Stimulated activated naive CD8-positive, alpha-beta T cell treated with anti-CD3 and anti-CD28 coated beads, Interleukin-15, amount 100 ng/mL, for 72 hours (primary cell): Measurements from ENCODE around the gene TYMS.

Source experiments
- ATAC-seq: fragments of 150-1000 bp; cut with Tn5 transposase; 2 replicates; pipeline ENCODE4 v1.10.0; 2021; ENCODE audit warnings: mild to moderate bottlenecking, moderate library complexity
- DNase-seq, 2 donors: peaks; one replicate each; pipeline ENCODE4 v3.0.0; 2021 to 2022
- H3K27ac Mint-ChIP-seq, 2 donors: one replicate each; pipeline ENCODE4 v1.8.0; 2022; ENCODE audit warnings: mild to moderate bottlenecking in 2 of 2, mixed read lengths in 2 of 2, moderate library complexity in 2 of 2
- H3K27me3 Mint-ChIP-seq: one replicate; pipeline ENCODE4 v1.8.0; 2022; ENCODE audit warnings: mixed read lengths
- H3K4me1 Mint-ChIP-seq: one replicate; pipeline ENCODE4 v1.8.0; 2022; ENCODE audit warnings: mild to moderate bottlenecking, mixed read lengths
- H3K4me3 Mint-ChIP-seq, 2 donors: one replicate each; pipeline ENCODE4 v1.8.0; 2022; ENCODE audit warnings: mild to moderate bottlenecking in 2 of 2, mixed read lengths in 2 of 2, moderate library complexity in 1 of 2
- H3K9me3 Mint-ChIP-seq, 2 donors: one replicate each; pipeline ENCODE4 v1.8.0; 2022; ENCODE audit warnings: mixed read lengths in 2 of 2

TYMS gene

DNA sequence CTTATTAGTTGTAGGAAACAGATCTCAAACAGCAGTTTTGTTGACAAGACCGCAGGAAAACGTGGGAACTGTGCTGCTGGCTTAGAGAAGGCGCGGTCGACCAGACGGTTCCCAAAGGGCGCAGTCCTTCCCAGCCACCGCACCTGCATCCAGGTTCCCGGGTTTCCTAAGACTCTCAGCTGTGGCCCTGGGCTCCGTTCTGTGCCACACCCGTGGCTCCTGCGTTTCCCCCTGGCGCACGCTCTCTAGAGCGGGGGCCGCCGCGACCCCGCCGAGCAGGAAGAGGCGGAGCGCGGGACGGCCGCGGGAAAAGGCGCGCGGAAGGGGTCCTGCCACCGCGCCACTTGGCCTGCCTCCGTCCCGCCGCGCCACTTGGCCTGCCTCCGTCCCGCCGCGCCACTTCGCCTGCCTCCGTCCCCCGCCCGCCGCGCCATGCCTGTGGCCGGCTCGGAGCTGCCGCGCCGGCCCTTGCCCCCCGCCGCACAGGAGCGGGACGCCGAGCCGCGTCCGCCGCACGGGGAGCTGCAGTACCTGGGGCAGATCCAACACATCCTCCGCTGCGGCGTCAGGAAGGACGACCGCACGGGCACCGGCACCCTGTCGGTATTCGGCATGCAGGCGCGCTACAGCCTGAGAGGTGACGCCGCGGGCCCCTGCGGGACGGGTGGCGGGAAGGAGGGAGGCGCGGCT, at the start of gene TYMS:
TSS of gene TYMS (plus strand) at position 343 of the 690 bp plus-strand sequence. CDS start at position 433, 90 bp downstream.
- Mint-ChIP-seq H3K27me3 (peaks cover 32% of the 10 kb centered on the region), H3K9me3 (peaks cover 9 to 12% of the 10 kb centered on the region in 2 donors), H3K4me1 (peaks cover 49% of the 10 kb centered on the region), H3K4me3 (peak within 1 kb of the TSS; percentile 90 to 92), H3K27ac (peak within 1 kb of the TSS; percentile 94 to 97)
- DNase-seq (peak; percentile 63 to 70), ATAC-seq (peak; percentile 72)

DNA sequence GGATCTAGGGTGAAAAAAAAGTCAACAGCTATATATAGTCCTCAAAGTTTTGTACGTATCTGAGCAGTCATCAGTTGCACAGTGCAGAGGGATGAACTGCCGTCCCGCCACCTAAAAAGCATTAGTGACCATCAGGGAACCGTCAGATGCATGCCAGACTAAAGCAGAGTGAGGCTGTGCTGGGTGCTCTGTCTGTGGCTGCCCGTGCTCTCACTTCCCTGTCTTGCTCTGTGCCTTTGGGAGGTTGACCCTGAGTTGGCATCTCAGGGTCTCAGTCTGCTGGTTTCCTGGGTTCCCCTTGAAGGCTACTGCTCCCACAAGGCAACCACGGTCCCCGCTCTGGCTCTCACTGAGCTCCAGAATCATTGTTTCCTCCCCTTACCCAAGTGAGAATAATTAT, 49.5 kb upstream of the TYMS start:
- H3K4me1 Mint-ChIP-seq: no peaks in the 10 kb centered on the region
- no peak overlapping the region for H3K4me3 Mint-ChIP-seq
- H3K27ac Mint-ChIP-seq: no peak overlapping the region
- ATAC-seq: no peak
- DNase-seq: no peak
- H3K27me3 Mint-ChIP-seq: peaks cover 23% of the 10 kb centered on the region
- no peaks in the 10 kb centered on the region for H3K9me3 Mint-ChIP-seq

DNA sequence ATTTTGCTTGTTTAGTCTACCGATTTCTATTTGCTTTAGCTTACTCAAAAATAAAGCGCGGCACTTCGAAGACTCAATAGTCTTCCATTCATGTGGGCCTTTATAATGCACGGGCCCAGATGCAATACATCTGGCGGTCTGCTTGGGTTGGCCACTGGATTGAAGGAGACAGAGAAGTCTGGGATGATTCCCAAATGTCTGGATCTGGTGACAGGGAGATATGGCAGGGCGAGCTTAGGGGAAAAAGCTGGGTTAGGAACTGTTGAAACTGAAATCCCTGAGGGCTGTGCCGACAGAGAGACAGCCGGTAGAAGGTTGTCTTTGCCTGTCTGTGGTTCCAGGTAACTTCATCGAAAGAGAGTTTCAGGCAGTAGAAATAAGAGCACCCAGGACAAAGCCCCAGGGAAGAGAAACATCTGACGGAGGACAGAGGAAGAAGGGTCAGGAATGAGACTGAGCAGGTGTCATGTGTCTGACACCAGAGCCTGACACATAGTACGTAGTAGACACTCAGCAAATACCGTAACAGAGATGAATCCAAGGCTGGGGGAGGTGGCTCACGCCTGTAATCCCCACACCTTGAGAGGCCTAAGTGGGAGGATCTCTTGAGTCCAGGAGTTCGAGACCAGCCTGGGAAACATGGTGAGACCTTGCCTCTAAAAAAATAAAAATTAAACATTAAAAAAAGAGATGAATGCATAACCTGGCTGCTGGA, 47.1 kb upstream of the TYMS start:
- H3K9me3 Mint-ChIP-seq: no peaks in the 10 kb centered on the region
- no peak overlapping the region for H3K4me3 Mint-ChIP-seq
- DNase-seq (no peak), ATAC-seq (no peak)
- peaks cover 10% of the 10 kb centered on the region for H3K27me3 Mint-ChIP-seq
- H3K4me1 Mint-ChIP-seq: no peaks in the 10 kb centered on the region
- H3K27ac Mint-ChIP-seq: peak overlapping the region in 1 of 2 donors; percentile 31

DNA sequence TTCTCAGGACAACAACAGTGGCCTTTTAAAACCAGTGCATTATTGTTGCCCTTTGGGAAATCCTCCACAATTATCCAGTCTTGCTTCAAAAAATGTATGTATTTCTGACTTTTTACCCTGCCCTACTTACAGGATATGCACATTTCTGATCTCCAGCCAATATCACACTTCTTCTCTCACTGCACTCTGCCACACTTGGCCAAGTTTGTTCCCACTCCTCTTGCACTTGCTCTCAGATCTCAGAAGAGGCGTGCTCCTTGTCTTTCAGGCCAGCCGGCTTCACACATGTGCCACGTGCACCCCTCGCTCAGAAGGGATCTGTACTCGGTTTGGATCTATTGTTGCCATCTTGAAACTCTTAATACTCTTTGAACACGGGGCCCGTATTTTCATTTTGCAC, 45.3 kb upstream of the TYMS start:
- DNase-seq (no peak), ATAC-seq (no peak)
- Mint-ChIP-seq H3K4me1 (no peaks in the 10 kb centered on the region), H3K9me3 (no peaks in the 10 kb centered on the region), H3K27me3 (no peaks in the 10 kb centered on the region), H3K4me3 (no peak overlapping the region), H3K27ac (no peak overlapping the region)

DNA sequence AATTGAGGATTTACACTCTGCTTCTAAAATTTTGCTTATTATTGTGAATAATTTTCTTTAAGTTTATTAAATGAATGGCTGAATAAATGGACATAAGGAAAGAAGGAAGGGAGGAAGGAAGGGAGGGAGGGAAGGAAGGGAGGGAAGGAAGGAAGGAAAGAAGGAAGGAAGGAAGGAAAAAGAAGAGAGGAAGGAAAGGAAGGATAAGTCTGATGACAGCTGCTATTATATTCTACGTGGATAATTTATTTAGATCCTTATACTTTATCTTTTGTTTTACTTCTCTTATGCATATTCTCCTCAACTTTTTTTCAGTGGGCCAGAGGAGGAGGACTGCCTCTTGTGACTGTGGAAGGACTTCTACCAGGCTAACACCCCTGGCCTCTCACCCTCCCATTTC, 43.3 kb upstream of the TYMS start:
- H3K4me3 Mint-ChIP-seq: no peak overlapping the region
- no peak for DNase-seq
- H3K9me3 Mint-ChIP-seq: no peaks in the 10 kb centered on the region
- H3K27me3 Mint-ChIP-seq: no peaks in the 10 kb centered on the region
- no peak overlapping the region for H3K27ac Mint-ChIP-seq
- H3K4me1 Mint-ChIP-seq: no peaks in the 10 kb centered on the region
- no peak for ATAC-seq

DNA sequence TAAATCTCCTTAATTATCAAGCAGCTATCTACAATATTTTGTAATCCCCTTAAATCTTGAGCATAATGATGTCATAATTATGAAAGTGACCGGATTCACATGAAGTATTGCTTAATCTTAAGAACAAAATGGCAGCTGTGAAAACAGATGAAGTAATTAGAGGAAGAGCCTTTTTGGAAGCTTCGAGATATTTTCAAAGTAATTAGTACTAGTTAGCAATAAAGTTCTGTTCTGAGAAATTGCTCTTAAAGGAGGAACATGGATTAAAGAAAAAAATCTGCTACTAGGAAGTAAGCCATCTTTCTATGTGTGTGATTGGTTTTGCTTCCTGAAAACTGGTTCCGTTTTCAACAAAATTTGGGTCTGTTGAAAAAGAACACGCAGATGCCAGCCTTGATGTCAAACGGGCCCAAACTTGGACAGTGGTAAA, 42.3 kb upstream of the TYMS start:
- ATAC-seq (no peak), DNase-seq (no peak)
- Mint-ChIP-seq H3K4me3 (no peak overlapping the region), H3K4me1 (no peaks in the 10 kb centered on the region), H3K9me3 (no peaks in the 10 kb centered on the region), H3K27me3 (no peaks in the 10 kb centered on the region), H3K27ac (no peak overlapping the region)

DNA sequence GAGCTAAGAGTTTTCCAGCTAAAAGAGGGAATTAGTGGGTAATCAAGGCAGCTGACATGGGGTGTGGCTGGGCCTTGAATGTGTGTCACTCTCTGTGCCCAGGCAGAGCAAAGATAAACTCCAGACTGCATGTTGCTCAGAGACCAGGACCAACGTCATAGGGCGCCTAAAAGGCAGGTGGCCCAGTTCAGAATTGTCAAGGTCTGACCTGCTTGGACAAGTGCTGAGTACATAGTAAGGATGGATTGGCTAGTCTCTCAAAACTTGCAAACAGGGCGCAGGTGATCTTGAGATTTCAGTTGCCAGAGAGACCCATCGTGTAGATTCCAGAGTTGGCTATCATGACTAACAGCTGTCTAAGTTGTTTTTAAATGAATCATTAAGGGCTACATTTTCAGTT, 41.7 kb upstream of the TYMS start:
- Mint-ChIP-seq H3K27ac (no peak overlapping the region), H3K4me3 (no peak overlapping the region), H3K27me3 (no peaks in the 10 kb centered on the region), H3K4me1 (no peaks in the 10 kb centered on the region), H3K9me3 (no peaks in the 10 kb centered on the region)
- ATAC-seq (no peak), DNase-seq (no peak)

DNA sequence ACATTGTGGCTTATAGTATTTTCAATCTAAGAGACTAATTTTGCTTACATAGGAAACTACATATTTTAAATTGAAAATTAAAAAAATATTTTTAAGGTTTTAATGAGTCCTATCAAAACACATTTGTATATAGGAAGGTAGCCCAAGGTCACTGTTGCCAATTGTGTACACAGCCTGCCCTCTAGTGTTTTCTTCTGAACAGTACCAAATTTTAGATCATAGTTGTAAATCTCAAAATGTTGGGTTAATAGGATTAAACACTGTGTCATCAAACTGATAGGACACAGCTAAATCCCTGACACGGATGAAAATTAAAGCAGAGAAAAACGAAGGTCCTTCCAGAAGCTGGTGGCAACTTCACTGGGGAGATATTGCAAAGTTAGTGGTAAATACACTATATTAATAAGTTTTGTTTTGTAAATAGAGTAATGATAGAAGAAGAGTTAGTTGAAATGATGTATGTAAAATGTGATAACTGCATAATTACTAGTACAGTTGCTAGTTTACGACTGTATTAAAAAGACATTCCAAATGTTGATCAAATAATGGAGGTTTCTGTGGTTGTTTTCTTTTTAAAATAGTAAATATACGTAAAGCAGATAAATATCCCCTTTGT, 41.0 kb upstream of the TYMS start:
- Mint-ChIP-seq H3K27me3 (no peaks in the 10 kb centered on the region), H3K4me1 (no peaks in the 10 kb centered on the region), H3K4me3 (no peak overlapping the region), H3K9me3 (no peaks in the 10 kb centered on the region), H3K27ac (no peak overlapping the region)
- DNase-seq: no peak
- peak; percentile 53 for ATAC-seq

DNA sequence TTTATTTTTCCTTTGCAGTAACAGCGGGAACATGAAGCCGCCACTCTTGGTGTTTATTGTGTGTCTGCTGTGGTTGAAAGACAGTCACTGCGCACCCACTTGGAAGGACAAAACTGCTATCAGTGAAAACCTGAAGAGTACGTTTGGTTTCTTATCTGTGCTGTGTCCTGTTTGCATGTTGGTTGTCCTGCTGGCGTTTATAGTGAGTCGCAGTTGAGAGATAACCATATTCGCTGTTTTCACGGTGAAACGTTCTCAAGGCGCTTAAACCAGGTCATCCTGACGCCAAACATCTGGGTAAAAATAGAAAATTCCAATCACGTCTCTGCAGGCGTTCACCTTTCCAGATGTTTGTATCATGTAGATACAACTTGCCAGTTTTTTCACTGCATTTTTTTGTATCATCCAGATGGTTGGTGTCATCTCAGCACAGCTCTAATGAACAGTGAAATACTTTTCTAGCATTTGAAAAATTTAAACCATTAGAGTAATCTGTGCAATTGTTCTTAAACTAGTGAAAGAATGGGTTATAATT, 39.4 kb upstream of the TYMS start:
- Mint-ChIP-seq H3K27me3 (no peaks in the 10 kb centered on the region), H3K4me3 (no peak overlapping the region), H3K4me1 (no peaks in the 10 kb centered on the region), H3K9me3 (no peaks in the 10 kb centered on the region), H3K27ac (no peak overlapping the region)
- DNase-seq (no peak), ATAC-seq (no peak)

DNA sequence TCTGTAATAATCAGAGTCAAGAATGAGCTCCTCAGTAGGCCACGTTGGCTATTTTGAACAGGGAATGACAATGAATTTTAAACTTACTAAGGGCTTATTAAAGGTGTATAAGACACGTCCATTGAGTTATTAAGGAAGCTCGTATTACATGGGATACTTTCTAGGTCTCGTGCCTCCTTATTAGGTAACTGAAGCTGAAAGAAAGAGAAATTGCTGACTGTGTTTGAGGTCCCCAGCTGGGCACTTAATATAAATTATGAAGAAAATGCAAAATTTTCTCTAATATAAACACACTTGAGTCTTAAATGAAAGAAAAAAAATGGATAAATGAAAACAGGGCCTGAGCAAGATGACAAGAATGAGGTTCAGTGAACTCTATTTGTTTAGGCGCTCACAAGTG, 38.8 kb upstream of the TYMS start:
- no peaks in the 10 kb centered on the region for H3K4me1 Mint-ChIP-seq
- H3K9me3 Mint-ChIP-seq: no peaks in the 10 kb centered on the region
- no peak for ATAC-seq
- no peak overlapping the region for H3K4me3 Mint-ChIP-seq
- no peak for DNase-seq
- no peak overlapping the region for H3K27ac Mint-ChIP-seq
- H3K27me3 Mint-ChIP-seq: no peaks in the 10 kb centered on the region

DNA sequence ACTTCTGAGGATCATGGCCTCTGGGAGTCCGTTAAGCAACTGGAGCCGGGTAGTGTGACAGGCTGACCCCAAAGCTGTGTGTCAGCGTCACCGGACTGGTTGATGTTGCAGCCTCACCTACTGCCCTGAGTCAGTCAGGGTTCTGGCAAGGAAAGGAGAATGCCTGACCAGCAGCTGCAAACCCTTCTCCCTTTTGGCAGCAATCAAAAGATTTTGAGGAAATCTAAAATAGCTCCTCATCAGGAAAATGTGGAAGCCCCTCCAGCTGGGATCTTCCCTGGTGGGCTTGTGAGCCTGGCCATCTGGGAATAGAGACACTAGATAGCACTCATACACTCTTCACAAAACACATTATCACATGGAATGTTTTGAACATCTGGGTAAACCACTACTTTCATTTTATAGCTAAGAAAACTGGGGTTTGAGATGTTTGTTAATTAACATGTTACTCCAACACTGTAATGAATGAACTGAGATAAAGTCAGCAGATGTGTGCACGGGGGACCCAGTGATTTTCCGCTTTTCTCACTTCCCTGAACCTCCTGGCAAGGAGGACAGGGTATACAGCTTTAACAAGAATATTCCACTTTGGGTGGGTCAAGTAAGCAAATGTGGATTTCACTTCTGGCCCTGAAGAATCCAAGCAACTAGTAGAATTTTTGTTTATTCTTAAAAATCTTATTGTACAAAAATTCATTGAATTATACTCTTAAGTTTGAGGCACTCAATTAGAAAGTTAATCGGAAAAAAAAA, 36.0 kb upstream of the TYMS start:
- Mint-ChIP-seq H3K9me3 (no peaks in the 10 kb centered on the region), H3K4me3 (no peak overlapping the region), H3K27ac (no peak overlapping the region), H3K4me1 (no peaks in the 10 kb centered on the region), H3K27me3 (no peaks in the 10 kb centered on the region)
- ATAC-seq (no peak), DNase-seq (no peak)

DNA sequence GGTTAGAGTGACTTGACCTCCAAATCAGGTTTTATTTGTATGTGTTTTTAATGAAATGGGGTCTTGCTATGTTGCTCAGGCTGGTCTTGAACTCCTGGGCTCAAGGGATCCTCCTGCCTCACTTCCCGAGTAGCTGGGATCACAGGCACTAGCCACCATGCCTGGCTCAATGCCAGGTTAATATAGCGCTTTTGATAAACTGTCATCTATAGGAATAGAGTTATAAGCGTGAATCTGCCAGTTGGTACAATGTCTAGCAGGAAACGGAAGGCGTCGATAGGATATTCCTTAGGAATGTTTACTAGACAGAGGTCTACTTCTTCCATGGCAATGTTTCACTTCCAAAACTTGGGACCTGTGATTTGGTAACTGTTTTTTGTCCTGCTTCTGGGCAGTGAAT, 35.2 kb upstream of the TYMS start:
- H3K27ac Mint-ChIP-seq: no peak overlapping the region
- DNase-seq: no peak
- H3K27me3 Mint-ChIP-seq: no peaks in the 10 kb centered on the region
- no peak for ATAC-seq
- H3K9me3 Mint-ChIP-seq: no peaks in the 10 kb centered on the region
- H3K4me1 Mint-ChIP-seq: no peaks in the 10 kb centered on the region
- H3K4me3 Mint-ChIP-seq: no peak overlapping the region

DNA sequence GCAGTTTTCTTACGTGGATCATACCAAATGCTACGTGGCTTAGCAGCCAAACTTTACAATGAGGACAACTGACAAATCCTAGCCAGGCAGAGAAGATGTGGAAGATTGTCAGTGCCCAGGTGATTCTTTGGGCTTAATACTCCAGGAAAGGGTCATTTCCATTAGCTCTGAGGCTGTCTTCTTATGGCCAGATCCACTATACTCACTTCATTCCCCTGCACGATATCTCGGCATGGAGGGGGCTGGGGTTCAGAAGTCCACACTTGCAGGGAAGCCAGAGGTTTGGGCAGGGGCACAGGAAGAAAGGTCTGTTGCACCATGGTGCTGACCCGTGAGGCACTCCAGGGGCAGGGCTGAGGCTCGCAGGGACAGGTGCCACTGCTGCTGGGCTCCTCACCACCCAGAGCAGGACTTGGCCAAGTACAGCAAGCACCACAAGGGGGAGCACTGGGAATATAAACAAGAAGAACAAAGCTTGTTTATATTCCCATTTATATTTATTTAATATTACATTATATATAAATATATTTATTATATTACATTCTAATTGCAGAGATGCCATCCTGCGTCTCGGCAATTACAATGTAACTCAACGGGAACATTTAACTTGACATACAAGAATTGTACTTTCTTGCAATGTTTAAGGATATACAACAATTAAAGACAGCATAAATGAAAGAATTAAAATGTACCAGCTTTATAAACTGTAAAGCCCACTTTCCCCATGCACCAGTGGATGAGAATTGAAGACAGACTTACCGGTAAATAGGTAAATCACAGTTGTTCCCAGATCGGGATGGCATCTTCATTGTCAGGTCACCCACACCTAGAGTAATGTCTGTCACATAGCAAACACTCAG, 33.5 kb upstream of the TYMS start:
- H3K4me1 Mint-ChIP-seq: no peaks in the 10 kb centered on the region
- peak; percentile 82 for ATAC-seq
- DNase-seq: peak; percentile 50 to 59
- no peak overlapping the region for H3K27ac Mint-ChIP-seq
- no peak overlapping the region for H3K4me3 Mint-ChIP-seq
- no peaks in the 10 kb centered on the region for H3K27me3 Mint-ChIP-seq
- no peaks in the 10 kb centered on the region for H3K9me3 Mint-ChIP-seq

DNA sequence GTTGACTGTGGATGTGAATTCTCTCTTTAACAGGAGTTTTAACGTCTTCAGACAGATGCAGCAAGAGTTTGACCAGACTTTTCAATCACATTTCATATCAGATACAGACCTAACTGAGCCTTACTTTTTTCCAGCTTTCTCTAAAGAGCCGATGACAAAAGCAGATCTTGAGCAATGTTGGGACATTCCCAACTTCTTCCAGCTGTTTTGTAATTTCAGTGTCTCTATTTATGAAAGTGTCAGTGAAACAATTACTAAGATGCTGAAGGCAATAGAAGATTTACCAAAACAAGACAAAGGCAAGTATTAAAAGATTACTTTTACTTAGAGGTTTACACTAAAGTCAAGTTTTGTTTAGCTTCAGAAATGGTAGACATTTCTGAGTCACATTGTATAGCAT, 30.2 kb upstream of the TYMS start:
- no peak overlapping the region for H3K27ac Mint-ChIP-seq
- H3K9me3 Mint-ChIP-seq: peaks cover 0 to 5% of the 10 kb centered on the region in 2 donors
- DNase-seq (no peak), ATAC-seq (no peak)
- no peaks in the 10 kb centered on the region for H3K27me3 Mint-ChIP-seq
- H3K4me1 Mint-ChIP-seq: peaks cover 6% of the 10 kb centered on the region
- no peak overlapping the region for H3K4me3 Mint-ChIP-seq
